PFSK-1 (cell line): ENCODE data around the gene IGLL5.

ENCODE experiments used
- FOXP2 ChIP-seq: optimal IDR thresholded peaks from 2 replicates; pipeline ENCODE3; 2011; ENCODE audit warnings: borderline replicate concordance, control low read depth, inconsistent platforms; ENCODE audit not compliant: insufficient read depth; ENCODE audit errors: extremely low read length, extremely low read depth
- POLR2AphosphoS5 ChIP-seq: IDR thresholded peaks from 2 replicates; pipeline ENCODE4 v1.6.1; 2012; ENCODE audit warnings: low read depth, mild to moderate bottlenecking, control low read depth, low read length, moderate library complexity
- SIN3A ChIP-seq: IDR thresholded peaks from 2 replicates; pipeline ENCODE4 v1.6.1; 2012; ENCODE audit warnings: mild to moderate bottlenecking, low read length, moderate library complexity, borderline replicate concordance; ENCODE audit not compliant: insufficient read depth
- TAF1 ChIP-seq: IDR thresholded peaks from 2 replicates; pipeline ENCODE4 v1.6.1; 2012; ENCODE audit warnings: low read length, control low read depth, borderline replicate concordance; ENCODE audit not compliant: insufficient read depth
- TF ChIP-seq, protein P1 (sequence below), 2 experiments: IDR thresholded peaks; 2 replicates each; pipeline versions ENCODE4 v1.6.1 to v1.8.0; 2011 to 2012; ENCODE audit warnings: low read depth in 2 of 2, low read length in 2 of 2, control low read depth in 1 of 2, inconsistent platforms in 1 of 2, mild to moderate bottlenecking in 1 of 2, moderate library complexity in 1 of 2; ENCODE audit not compliant: insufficient read depth in 1 of 2

The IGLL5 gene

DNA sequence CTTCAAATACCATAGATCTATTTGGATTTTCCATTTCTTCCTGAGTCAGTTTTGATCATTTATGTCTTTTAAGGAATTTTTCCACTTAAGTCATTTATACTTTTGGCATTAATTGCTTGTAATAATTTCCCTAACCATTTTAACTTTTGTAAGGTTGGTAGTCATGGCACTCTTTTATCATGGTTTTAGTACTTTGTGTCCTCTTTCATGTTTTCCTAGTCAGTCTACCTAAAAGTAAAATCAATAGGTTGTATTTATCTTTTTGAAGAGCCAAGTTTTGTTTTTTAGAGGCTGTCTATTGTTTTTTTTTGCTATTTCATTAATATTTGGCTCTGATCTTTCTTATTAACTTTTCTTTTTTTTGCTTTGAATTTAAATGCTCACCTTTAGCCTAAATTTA lies 45.5 kb upstream of the IGLL5 start:
- TF ChIP-seq, protein P1, sequence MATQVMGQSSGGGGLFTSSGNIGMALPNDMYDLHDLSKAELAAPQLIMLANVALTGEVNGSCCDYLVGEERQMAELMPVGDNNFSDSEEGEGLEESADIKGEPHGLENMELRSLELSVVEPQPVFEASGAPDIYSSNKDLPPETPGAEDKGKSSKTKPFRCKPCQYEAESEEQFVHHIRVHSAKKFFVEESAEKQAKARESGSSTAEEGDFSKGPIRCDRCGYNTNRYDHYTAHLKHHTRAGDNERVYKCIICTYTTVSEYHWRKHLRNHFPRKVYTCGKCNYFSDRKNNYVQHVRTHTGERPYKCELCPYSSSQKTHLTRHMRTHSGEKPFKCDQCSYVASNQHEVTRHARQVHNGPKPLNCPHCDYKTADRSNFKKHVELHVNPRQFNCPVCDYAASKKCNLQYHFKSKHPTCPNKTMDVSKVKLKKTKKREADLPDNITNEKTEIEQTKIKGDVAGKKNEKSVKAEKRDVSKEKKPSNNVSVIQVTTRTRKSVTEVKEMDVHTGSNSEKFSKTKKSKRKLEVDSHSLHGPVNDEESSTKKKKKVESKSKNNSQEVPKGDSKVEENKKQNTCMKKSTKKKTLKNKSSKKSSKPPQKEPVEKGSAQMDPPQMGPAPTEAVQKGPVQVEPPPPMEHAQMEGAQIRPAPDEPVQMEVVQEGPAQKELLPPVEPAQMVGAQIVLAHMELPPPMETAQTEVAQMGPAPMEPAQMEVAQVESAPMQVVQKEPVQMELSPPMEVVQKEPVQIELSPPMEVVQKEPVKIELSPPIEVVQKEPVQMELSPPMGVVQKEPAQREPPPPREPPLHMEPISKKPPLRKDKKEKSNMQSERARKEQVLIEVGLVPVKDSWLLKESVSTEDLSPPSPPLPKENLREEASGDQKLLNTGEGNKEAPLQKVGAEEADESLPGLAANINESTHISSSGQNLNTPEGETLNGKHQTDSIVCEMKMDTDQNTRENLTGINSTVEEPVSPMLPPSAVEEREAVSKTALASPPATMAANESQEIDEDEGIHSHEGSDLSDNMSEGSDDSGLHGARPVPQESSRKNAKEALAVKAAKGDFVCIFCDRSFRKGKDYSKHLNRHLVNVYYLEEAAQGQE (IDR thresholded peaks at IDR 0.05; ENCODE audit: insufficient read depth in 1 of 2, low read depth in 2 of 2, low read length in 2 of 2) = no peak

DNA sequence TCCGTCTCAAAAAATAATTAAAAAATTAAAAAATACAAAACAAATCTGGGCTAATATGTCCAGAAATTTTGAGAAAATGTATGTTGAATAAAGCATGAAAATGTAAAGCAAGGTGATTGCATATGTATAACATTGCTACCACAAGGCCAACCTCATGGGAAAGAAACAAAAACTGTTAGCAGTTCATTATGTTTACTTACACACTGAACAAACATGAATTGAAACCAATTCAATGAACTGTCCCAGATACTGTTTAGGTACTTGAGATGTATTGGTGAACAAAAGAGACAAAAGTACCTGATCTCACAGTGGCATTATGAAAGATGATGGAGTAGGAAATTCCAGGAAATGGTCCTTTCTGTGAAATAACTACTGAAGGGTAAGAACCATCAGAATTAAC lies 43.8 kb upstream of the IGLL5 start:
- TF ChIP-seq FOXP2 (no peak), SIN3A (no peak), POLR2AphosphoS5 (no peak), TAF1 (no peak)
- TF ChIP-seq, protein P1 (IDR thresholded peaks at IDR 0.05; ENCODE audit: insufficient read depth in 1 of 2, low read depth in 2 of 2, low read length in 2 of 2) = no peak

DNA sequence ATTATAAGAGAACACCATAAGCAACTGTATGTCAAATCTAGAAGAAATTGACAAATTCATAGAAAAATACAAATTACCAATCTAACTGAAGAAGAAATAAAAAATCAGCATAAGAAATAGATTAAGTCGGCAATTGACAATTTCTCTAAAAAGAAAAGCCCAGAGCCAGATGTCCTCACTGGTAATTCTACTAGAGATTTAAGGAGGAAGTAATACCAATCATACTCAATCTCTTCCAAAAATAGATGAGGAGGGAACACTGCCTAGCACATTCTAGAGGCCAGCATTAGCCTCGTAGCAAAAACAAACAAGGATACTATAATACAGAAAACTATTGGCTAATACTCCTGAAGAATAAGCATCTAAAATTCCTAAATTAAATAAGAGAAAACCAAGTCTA lies 40.4 kb upstream of the IGLL5 start:
- TF ChIP-seq SIN3A = no peak
- TF ChIP-seq, protein P1 (IDR thresholded peaks at IDR 0.05; ENCODE audit: insufficient read depth in 1 of 2, low read depth in 2 of 2, low read length in 2 of 2) = no peak
- no peak for TF ChIP-seq TAF1
- no peak for TF ChIP-seq POLR2AphosphoS5
- no peak for TF ChIP-seq FOXP2

DNA sequence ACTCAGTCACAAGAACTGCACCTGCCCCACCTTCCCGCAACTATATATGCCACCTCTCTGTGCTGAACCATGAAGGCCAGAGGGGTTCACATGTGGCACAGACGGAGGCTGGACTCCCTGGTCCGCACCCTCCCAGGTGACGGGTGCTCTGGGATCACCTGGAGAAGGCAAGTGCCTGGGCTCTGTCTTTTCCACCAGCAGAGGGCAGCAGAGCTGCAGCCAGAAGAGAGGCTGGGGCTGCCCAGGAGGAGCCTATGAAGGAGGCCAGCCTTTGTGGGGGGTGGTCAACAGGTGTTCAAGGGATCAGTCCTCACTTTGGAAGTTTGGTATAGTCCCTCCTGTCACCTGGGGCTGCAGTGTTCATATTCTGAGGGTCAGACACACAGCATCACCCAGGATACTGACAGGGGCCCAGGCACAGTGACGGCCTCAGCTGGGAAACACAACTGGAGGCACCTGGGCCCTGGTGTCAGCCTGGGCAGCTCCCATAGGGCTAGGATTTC lies 39.2 kb upstream of the IGLL5 start:
- TF ChIP-seq, protein P1 (IDR thresholded peaks at IDR 0.05; ENCODE audit: insufficient read depth in 1 of 2, low read depth in 2 of 2, low read length in 2 of 2) = no peak
- TF ChIP-seq SIN3A (no peak), POLR2AphosphoS5 (no peak), FOXP2 (no peak), TAF1 (no peak)
